ENCODE measurements around the gene IFT80. TPM values are rescaled to one million over a fixed set of nuclear protein-coding genes. Genes with fewer than 3 reads are reported as not detected.

Gene IFT80
- total RNA-seq, 2 experiments from 2014 or later = 16.1 to 18.2 TPM

DNA sequence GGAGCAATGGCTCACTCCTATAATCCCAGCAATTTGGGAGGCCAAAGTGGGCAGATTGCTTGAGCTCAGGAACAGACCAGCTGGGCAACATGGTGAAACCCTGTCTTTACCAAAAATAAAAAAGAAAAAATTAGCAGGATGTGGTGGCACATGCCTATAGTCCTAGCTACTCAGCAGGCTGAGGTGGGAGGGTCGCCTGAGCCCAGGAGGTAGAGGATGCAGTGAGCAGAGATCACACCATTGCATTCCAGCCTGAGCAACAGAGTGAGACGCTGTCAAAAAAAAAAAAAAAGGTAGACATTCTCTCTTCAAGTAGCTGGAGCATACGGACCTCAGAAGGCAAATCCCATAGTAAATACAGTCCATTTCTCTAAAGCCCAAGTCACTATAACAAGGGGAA, 180.9 kb downstream of the IFT80 start:
- ChIA-PET POLR2A (no interaction called here), CTCF (no interaction called here)
- no peaks in the 10 kb centered on the region for H3K9me3 Mint-ChIP-seq
- DNase-seq (no peak), ATAC-seq (ENCODE audit: poor library complexity) (no peak)
- no peak overlapping the region for H3K27ac ChIP-seq (ENCODE audit: low read depth in 1 of 2, low read length in 2 of 2)
- TF ChIP-seq, protein P1, sequence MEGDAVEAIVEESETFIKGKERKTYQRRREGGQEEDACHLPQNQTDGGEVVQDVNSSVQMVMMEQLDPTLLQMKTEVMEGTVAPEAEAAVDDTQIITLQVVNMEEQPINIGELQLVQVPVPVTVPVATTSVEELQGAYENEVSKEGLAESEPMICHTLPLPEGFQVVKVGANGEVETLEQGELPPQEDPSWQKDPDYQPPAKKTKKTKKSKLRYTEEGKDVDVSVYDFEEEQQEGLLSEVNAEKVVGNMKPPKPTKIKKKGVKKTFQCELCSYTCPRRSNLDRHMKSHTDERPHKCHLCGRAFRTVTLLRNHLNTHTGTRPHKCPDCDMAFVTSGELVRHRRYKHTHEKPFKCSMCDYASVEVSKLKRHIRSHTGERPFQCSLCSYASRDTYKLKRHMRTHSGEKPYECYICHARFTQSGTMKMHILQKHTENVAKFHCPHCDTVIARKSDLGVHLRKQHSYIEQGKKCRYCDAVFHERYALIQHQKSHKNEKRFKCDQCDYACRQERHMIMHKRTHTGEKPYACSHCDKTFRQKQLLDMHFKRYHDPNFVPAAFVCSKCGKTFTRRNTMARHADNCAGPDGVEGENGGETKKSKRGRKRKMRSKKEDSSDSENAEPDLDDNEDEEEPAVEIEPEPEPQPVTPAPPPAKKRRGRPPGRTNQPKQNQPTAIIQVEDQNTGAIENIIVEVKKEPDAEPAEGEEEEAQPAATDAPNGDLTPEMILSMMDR (IDR thresholded peaks at IDR 0.05) = no peak
- H3K4me1 ChIP-seq (ENCODE audit: insufficient read depth, low read length) = no peaks in the 10 kb centered on the region
- H3K36me3 ChIP-seq (ENCODE audit: insufficient read depth, low read length) = no peaks in the 10 kb centered on the region
- peaks cover 13 to 35% of the 10 kb centered on the region in 2 experiments for H3K27me3 ChIP-seq (ENCODE audit: control insufficient read depth in 1 of 2, insufficient read depth in 2 of 2, low read length in 2 of 2)
- no peaks in the 10 kb centered on the region for H3K9me3 ChIP-seq (ENCODE audit: control insufficient read depth in 1 of 2, insufficient read depth in 1 of 2, low read length in 2 of 2)
- no peaks in the 10 kb centered on the region for H3K36me3 Mint-ChIP-seq (ENCODE audit: low read depth)
- H3K27ac Mint-ChIP-seq = no peak overlapping the region
- H3K27me3 Mint-ChIP-seq = peaks cover 56% of the 10 kb centered on the region
- H3K4me3 Mint-ChIP-seq = no peak overlapping the region
- no peak overlapping the region for H3K4me3 ChIP-seq (ENCODE audit: low read length)
- intact Hi-C loops (cut with DNase I, micrococcal nuclease) = no loop called here
- H3K4me1 Mint-ChIP-seq (ENCODE audit: low read depth) = no peaks in the 10 kb centered on the region

DNA sequence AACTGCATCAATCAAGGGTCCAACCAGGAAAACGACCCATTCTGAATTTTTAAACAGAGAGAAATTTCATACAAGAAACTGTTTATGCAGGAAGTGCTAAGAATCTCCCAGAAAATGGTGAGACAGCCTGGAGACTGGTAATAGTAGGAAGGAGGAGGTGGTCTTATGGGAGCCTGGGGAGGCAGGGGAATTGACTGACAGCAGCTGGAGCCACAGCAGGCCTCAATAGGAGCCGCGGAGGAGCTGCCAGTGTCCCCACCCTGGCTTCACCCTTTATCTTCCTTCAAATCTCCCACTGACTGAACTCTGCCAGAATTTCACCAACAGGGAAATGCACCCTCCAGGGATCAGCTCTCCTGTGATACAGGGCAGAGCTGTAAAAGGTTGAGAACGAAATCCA, 181.3 kb downstream of the IFT80 start:
- Mint-ChIP-seq H3K4me3 (no peak overlapping the region), H3K27ac (no peak overlapping the region), H3K27me3 (peaks cover 51% of the 10 kb centered on the region), H3K36me3 (ENCODE audit: low read depth) (no peaks in the 10 kb centered on the region), H3K9me3 (no peaks in the 10 kb centered on the region), H3K4me1 (ENCODE audit: low read depth) (no peaks in the 10 kb centered on the region)
- TF ChIP-seq, protein P1 (IDR thresholded peaks at IDR 0.05) = no peak
- POLR2A ChIA-PET = no interaction called here
- Histone ChIP-seq H3K4me1 (ENCODE audit: insufficient read depth, low read length) (no peaks in the 10 kb centered on the region), H3K4me3 (ENCODE audit: low read length) (no peak overlapping the region), H3K27ac (ENCODE audit: low read depth in 1 of 2, low read length in 2 of 2) (no peak overlapping the region), H3K27me3 (ENCODE audit: control insufficient read depth in 1 of 2, insufficient read depth in 2 of 2, low read length in 2 of 2) (peaks cover 11 to 34% of the 10 kb centered on the region in 2 experiments), H3K36me3 (ENCODE audit: insufficient read depth, low read length) (no peaks in the 10 kb centered on the region), H3K9me3 (ENCODE audit: control insufficient read depth in 1 of 2, insufficient read depth in 1 of 2, low read length in 2 of 2) (no peaks in the 10 kb centered on the region)
- CTCF ChIA-PET = no interaction called here
- intact Hi-C loops (cut with DNase I, micrococcal nuclease) = no loop called here
- DNase-seq (no peak), ATAC-seq (ENCODE audit: poor library complexity) (no peak)

DNA sequence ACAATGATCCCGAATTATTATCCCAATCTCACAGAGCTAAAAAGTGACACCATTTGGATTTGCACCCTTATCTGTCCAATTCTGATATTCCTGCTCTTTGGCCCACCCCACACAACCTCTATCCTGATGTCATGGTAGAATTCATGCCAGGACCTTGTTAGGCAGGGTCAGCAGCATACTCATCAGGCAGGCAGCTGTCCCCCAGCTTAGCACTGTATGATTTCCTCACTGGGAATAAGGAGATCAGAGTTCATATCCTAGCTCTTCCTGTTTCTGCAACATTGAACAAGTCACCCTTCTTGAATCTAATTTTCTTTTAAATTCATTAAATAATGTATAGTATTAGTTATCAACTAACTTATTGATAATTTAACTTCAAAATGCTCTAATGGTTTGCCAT, 185.8 kb downstream of the IFT80 start:
- TF ChIP-seq, protein P1 (IDR thresholded peaks at IDR 0.05) = no peak
- Histone ChIP-seq H3K27me3 (ENCODE audit: control insufficient read depth in 1 of 2, insufficient read depth in 2 of 2, low read length in 2 of 2) (peaks cover 9 to 12% of the 10 kb centered on the region in 2 experiments), H3K4me3 (ENCODE audit: low read length) (no peak overlapping the region), H3K36me3 (ENCODE audit: insufficient read depth, low read length) (no peaks in the 10 kb centered on the region), H3K9me3 (ENCODE audit: control insufficient read depth in 1 of 2, insufficient read depth in 1 of 2, low read length in 2 of 2) (no peaks in the 10 kb centered on the region), H3K27ac (ENCODE audit: low read depth in 1 of 2, low read length in 2 of 2) (no peak overlapping the region), H3K4me1 (ENCODE audit: insufficient read depth, low read length) (no peaks in the 10 kb centered on the region)
- intact Hi-C loops (cut with DNase I, micrococcal nuclease) = no loop called here
- no peaks in the 10 kb centered on the region for H3K9me3 Mint-ChIP-seq
- no peaks in the 10 kb centered on the region for H3K4me1 Mint-ChIP-seq (ENCODE audit: low read depth)
- no peak for ATAC-seq (ENCODE audit: poor library complexity)
- H3K36me3 Mint-ChIP-seq (ENCODE audit: low read depth) = no peaks in the 10 kb centered on the region
- no peak overlapping the region for H3K4me3 Mint-ChIP-seq
- ChIA-PET CTCF (no interaction called here), POLR2A (no interaction called here)
- peaks cover 34% of the 10 kb centered on the region for H3K27me3 Mint-ChIP-seq
- DNase-seq = no peak
- no peak overlapping the region for H3K27ac Mint-ChIP-seq
